Muscle of back (tissue), 13 donors: Measurements from ENCODE around the gene EPS8L2. TPM values are rescaled to one million over a fixed set of nuclear protein-coding genes. Genes with fewer than 3 reads are reported as not detected.
A peak's percentile ranks its signal among the peaks of the same experiment; 100 is the strongest.

Experiments
- DNase-seq, 3 donors: peaks; one replicate each; pipeline versions ENCODE4 v3.0.0 to v3.0.0-alpha.2; 2013
- long read RNA-seq, 9 donors: transcript quantifications; one replicate each; lab custom pipeline, GENCODE V29; 2026
- polyA plus RNA-seq, 10 donors: library from polyadenylated mRNA; unstranded; fragments of 120-200 nt; gene quantifications; one replicate each; pipeline ENCODE4 v1.2.1, GENCODE V29; 2013; ENCODE audit not compliant: insufficient read length in 10 of 10

EPS8L2 gene
- 1 to 10 TPM; 1.5 to 9.0 (median 2.8) TPM for polyA plus RNA-seq
- long read RNA-seq, donor 1, result 0 reads
- long read RNA-seq, donor 2, result 0 reads
- long read RNA-seq, donor 3, result 0 reads
- long read RNA-seq, donor 4, result 0 reads
- long read RNA-seq, donor 5, partial matches to known transcripts, result 0 of 1 reads
- long read RNA-seq, donor 5, other reads (novel, unspliced or antisense), result 0 of 1 reads
- long read RNA-seq, donor 6, partial matches to known transcripts, result 0 of 1 reads
- long read RNA-seq, donor 6, other reads (novel, unspliced or antisense), result 0 of 1 reads
- long read RNA-seq, donor 7, result 0 reads
- long read RNA-seq, donor 8, result 0 reads
- long read RNA-seq, donor 9, result 0 reads

DNA sequence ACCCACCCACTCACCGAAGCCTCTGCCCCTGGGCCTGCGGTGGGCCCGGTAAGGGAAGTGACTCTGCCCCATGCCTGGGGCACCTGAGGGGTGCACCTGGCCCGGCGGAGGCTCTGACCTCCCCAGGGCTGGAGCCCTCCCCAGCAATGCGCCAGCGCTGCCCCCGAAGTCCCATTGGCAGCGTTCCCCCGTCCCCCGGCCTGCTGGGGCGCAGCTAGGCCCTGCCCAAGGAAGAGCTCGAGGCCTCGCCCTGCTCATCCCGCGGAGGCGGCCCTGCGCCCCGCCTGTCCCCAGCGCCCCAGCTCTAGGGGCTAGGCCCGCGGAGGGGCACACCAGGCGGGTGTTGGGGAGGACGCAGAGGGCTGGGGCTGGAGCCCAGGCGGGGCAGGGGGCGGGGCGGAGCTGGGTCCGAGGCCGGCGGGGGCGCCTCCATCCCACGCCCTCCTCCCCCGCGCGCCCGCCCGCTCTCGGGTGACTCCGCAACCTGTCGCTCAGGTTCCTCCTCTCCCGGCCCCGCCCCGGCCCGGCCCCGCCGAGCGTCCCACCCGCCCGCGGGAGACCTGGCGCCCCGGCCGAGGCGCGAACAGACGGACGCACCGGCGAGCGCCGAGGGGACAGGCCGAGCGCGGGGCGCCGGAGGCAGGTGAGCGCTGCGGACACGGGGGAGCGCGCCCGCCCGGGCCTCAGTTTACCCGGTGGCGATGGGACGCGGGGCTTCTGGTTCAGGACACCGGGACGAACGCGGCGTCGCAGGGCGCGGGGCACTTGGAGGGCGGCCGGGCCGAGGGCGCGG is at the start of gene EPS8L2:
Gene EPS8L2 (plus strand): TSS at position 586 of the 793 bp plus-strand sequence. CDS start 3,177 bp downstream, outside the sequence.
- no peak for DNase-seq

GRCh38 chr11:656426-656825 is 49.6 kb upstream of the EPS8L2 start:
- DNase-seq, result no peak

- no peak for DNase-seq
Observed at GRCh38 chr11:656866-657265, 49.2 kb upstream of the EPS8L2 start.

- no peak for DNase-seq
Observed at GRCh38 chr11:657691-658126, 48.3 kb upstream of the EPS8L2 start.

GRCh38 chr11:659532-660085 is 46.4 kb upstream of the EPS8L2 start:
- no peak for DNase-seq

DNA sequence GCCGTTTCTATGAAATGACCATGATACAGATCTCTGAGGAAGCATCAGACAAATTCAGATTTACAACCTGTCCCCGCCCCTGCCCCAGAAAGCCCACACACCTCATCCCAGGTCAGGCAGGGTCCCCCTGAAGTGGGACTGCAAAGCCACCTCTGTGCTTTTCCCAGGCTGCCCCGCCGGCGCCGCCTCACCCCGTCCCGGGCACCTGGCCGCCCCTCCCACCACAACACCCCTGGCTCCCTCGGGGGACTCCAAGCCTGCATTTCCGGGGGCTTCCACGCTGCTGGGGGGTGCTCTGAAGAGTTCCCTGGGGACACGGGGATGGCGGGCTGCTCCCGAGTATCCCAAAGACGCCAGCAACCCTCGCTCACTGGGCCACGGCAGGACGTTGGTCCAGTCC is 45.8 kb upstream of the EPS8L2 start:
- no peak for DNase-seq

DNA sequence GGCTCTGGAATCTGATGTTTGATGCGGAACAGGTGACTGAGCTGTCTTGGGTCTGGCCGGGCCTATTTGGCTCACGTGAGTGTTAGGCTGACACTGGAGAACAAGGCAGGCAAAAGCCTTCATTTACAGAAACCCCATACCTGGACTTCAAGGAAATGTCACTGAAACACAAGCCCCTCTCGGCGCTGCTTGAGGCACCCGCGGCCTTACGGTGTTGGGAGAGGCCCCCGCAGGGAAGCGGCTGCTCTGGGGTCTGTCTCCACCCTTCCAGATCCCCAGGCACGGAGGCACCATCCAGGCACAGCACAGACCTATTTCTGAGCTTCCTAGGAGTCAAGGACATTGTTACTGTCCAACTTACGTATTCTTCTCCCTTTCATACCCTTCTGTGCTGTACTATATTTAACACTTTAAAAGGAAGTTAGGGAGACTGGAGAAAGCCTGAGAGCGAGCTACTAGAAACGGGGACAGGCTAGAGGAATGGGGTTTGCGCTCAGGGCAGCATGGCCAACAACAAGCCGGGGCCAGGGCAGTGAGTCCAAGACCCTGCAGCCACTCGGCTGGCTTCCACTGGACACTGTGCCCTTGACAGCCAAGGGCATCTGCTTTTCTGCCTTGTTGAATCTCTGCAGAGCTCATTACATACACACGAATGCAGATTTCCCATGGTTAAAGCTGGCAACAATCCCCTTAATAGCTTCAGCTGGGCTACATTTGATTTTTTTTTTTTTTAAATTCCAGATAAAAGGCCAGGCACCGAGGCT is 45.2 kb upstream of the EPS8L2 start:
- DNase-seq, result no peak

DNA sequence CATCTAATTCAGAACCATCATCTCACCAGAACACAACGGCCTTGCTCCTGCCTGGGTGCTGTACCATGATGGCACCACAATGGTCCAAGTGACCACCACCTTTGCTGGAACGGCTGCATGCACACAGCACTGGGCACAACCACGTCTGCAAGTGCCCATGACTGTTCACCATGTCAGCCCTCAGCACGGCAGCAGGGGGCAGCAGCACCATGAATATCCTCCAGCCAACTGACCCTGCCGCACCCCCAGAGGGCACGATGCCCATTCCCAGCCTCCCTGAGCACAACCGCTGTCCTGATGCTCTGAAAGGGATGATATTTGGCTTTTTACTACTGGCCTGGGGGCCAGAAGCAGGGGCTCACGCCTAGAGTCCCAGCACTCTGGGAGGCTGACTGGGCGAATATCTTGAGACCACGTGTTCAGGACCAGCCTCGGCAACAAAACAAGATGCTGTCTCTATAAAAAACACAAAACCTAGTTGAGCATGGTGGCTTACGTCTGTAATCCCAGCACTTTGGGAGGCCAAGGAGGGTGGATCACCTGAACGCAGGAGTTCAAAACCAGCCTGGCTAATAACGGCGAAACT is 43.2 kb upstream of the EPS8L2 start:
- peak in 2 of 3 donors; percentile 11 to 59 for DNase-seq

GRCh38 chr11:665062-665703 is 40.8 kb upstream of the EPS8L2 start:
- DNase-seq, result peak; percentile 40 to 76 (median 49)

DNA sequence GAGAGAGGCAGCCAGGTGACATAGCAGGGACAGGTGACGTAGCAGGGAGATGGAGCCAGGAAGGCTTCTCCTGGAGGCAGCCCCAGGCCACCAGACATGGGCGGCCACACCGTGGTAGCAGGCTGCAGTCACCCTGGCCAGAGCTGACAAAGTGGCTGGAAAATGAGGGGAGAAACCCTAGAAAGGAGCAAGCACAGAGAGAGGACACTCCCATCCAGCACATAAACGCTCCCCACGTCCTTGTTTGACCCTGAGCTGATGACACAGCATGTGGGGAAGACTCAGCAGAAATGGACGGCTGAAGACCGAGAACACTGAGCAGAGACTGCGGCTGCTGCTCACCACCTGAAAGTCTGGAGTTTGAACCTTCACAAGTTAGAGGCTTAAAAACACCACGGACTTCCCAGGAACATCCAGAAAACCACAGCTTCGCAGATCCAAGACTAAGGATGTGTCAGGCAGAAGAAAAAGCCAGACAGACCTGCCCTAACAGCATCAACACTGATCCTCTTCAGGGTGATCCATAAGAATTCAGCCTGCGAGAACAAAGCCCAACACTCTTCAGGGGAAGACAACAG is 40.2 kb upstream of the EPS8L2 start:
- peak in 1 of 3 donors; percentile 19 for DNase-seq

GRCh38 chr11:673866-674265 is 32.2 kb upstream of the EPS8L2 start:
- no peak for DNase-seq

- no peak for DNase-seq
Observed at GRCh38 chr11:674406-674805, 31.6 kb upstream of the EPS8L2 start.

GRCh38 chr11:678297-678696 is 27.7 kb upstream of the EPS8L2 start:
- no peak for DNase-seq

GRCh38 chr11:679271-680207 is 26.5 kb upstream of the EPS8L2 start:
- DNase-seq, result no peak

GRCh38 chr11:680476-680875 is 25.6 kb upstream of the EPS8L2 start:
- DNase-seq, result no peak

GRCh38 chr11:680970-681369 is 25.1 kb upstream of the EPS8L2 start:
- no peak for DNase-seq

- DNase-seq, result no peak
Observed at GRCh38 chr11:686451-687243, 19.4 kb upstream of the EPS8L2 start.

DNA sequence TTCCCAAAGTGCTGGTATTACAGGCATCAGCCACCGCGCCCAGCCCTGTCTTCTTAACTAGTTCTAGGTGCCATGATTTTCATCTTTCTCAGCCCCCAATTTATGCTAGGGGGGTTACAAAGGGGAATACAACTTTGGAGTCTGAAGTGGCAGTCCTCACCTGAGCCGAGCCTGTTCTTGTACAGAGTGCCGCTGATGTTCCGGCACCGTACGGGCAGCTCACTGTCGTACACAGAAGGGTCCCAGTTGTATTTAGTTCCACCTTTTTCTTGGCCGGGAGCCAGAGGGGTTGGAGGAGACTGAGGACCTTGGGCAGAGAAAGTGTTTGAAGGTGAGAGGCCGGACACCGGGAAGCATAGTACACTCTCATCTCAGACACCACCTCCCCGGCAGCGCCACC is 18.3 kb upstream of the EPS8L2 start:
- no peak for DNase-seq

GRCh38 chr11:688681-689080 is 17.4 kb upstream of the EPS8L2 start:
- DNase-seq, result no peak
